SK-N-MC (cell line): ENCODE data around the gene DCLRE1A.

Experiments
- EZH2 ChIP-seq: fragments of 200-600 bp; sonication (generic); IDR thresholded peaks from one replicate; pipeline ENCODE4 v1.6.1; 2017; ENCODE audit warnings: antibody characterized with exemption
- FOXP2 ChIP-seq: optimal IDR thresholded peaks from 2 replicates; pipeline ENCODE3; 2011; ENCODE audit warnings: mild to moderate bottlenecking, moderate library complexity; ENCODE audit not compliant: insufficient read depth; ENCODE audit errors: extremely low read length, control extremely low read depth
- POLR2AphosphoS5 ChIP-seq: IDR thresholded peaks from 2 replicates; pipeline ENCODE4 v1.6.1; 2012; ENCODE audit warnings: mild to moderate bottlenecking, low read depth, low read length, borderline replicate concordance

DNA sequence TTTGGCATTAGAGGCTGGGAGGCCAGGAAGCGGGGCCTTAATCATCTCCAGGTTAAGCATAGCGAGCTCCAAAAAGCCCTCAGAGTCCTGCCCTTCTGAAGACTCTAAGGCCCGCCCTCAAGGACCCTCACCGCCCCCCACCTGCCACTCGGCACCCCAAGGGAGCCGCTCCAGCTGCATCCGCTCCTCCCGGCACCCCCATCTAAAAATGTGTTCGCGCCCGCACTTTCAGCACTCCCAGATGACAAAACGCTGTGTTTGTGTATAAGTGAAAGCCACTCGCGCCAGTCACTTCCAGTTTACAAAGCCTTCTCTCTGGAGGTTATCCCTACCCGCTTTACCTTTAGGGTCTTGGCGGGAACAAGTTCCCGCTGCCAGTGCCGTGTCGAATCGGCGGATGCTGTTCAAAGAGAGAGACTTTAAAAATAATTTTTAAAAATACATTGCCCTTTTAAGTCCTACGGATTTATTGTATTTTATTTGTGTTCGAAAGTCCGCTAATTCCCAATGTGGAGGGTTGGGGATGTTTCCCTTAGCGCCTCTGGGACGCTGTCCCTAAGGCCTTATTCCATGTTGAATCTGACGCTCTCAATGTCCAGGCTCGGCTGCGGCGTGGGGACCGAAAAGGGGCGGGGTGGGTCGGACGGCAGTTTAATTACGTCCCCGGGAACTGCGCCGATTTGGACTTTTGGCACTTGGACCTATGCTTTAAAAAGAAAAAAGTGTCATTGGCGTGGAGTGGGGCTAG, at the start of gene DCLRE1A, which contains the start of gene NHLRC2:
- TF ChIP-seq POLR2AphosphoS5 (no peak), EZH2 (no peak), FOXP2 (no peak)
